NCI-H345 (cell line): Measurements from ENCODE around the gene LSM7.

Source experiments
- DNase-seq: peaks from one replicate; lab custom pipeline; 2025; lab: John Stamatoyannopoulos, UW

Gene LSM7

DNA sequence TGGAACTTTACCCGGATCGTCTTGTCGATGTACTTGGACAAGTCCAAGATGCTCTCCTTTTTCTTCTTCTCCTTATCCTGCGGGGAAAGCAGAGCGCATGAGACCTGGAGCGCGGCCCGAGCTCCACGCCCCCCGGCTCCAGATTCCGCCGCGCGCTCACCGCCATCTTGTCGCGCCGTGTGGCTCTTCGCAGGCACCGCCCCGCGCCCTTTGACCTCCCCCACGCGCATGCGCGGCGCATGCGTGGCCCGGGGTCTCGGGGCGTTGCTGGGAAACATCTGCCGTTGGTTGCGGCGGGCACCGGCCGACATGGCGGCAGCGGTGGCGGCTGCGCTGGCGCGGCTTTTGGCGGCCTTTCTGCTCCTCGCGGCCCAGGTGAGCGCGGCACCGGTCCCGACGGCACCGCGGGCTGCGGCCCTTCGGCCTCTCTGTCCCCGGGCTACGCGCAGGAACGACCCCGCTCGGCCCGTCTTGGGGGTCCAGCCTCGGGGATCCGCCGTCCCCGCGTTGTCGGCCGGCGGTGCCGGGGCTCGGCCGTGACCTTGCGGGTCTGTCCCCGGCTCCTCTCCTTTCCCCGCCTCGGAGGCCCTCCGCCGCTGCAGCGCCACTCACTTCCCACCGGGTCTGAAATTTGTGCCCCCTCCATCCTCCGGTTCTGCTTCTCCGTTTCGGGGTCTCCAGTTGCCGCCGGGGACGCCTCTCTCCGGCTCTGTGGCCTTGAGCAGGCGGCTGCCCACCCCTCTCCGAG is at the start of gene LSM7, which contains the start of gene SPPL2B:
Gene LSM7, minus strand, starts transcription at position 186 of the 748 bp plus-strand sequence. Its CDS starts 20 bp downstream, at position 166.
Gene SPPL2B, plus strand, starts transcription at position 284 of the 748 bp plus-strand sequence. Its CDS starts 26 bp downstream, at position 310.
- DNase-seq: peak; percentile 91

DNA sequence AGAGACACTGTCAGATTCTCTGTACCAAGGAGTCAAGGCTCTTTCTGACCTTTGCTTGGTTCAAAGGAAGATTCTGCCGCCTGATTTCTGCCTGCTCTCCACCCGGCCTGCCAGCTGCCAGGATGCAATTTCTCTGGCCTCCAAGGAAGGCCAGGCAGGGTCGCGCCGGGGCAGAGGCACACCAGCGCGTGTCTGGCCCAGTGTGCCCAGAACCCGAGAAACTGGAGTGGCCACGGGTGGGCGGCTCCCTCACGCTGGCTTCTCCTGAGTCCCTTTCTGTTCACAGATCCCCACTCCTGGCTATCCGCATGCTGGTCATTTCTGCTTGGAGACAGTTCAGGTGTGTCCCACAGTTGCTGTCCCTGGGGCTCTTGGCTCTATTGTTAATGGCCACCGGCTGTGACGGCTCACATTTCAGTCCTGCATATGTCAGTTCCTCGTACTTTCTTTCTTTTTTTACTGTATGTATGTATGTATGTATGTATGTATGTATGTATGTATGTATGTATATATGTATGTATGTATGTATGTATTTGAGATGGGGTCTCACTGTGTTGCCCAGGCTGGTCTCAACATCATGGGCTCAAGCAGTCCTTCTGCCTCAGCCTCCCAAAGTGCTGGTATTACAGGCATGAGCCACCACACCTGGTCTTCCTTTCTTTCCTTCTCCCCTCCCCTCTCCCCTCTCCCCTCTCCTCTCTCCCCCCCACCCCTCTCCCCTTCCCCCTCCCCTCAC is 48.6 kb upstream of the LSM7 start:
- DNase-seq: no peak

DNA sequence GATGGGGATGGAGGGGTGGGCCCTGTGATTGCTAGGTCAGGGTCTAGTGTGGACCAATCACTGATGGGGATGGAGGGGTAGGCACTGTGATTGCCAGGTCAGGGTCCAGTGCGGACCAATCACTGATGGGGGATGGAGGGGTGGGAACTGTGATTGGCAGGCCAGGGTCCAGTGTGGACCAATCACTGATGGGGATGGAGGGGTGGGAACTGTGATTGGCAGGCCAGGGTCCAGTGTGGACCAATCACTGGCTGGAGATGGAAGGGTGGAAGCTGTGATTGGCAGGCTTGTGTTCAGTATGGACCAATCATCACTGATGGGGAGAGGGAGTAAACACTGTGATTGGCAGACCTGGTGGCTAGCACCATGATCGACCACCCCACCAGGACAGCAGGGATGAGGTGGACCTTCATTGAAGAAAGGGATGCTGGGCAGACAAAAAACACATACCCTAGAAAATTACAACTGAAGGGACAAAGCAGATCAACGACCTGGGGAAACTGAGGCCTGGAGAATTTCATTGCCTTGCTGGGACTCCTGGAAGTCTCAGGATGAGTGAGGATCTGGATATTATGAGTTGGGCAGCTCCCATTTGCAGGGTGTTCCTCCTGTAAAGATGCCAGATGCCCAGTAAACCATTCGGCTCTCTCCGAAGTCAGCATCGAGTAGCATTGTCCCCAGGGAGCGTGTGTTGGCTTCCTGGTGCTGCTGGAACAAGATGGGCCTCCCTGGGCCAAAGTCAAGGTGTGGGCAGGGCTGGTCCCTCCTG is 47.2 kb upstream of the LSM7 start:
- DNase-seq: no peak

- no peak for DNase-seq
Observed at GRCh38 chr19:2374808-2375207, 46.4 kb upstream of the LSM7 start.

- DNase-seq: no peak
Observed at GRCh38 chr19:2372076-2372612, 43.8 kb upstream of the LSM7 start.

GRCh38 chr19:2371656-2372055 is 43.3 kb upstream of the LSM7 start:
- DNase-seq: no peak

DNA sequence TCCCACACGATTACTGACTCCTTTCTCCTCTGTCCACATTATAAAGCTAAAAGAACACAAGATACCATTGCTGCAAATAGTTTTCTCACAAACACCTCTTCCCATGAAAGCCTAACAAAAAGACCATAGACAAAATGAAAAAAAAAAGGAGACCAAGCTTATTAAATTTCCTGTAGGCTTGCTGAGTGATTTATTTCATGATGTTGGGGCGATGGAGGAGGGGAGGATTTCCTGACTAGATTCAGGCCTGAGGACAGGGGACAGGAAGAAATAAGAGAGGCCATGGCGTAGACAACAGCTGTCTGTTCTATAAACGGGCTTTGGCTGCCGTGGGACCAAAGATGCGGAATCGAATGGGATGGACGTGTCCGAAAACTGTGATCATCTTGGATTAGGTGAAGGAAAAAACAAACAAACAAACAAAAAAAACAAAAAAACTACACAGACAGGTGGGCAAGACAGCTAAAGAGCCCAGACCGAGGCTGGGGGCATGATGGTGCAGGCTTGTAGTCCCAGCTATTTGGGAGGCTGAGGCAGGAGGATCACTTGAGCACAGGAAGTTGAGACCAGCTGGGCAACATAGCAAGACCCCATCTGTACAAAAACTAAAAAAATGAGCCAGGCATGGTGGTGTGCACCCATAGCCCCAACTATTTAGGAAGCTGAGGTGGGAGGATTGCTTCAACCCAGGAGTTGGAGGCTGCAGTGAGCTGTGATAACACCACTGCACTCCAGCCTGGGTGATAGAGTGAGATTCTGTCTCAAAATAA is 37.0 kb upstream of the LSM7 start:
- no peak for DNase-seq

DNA sequence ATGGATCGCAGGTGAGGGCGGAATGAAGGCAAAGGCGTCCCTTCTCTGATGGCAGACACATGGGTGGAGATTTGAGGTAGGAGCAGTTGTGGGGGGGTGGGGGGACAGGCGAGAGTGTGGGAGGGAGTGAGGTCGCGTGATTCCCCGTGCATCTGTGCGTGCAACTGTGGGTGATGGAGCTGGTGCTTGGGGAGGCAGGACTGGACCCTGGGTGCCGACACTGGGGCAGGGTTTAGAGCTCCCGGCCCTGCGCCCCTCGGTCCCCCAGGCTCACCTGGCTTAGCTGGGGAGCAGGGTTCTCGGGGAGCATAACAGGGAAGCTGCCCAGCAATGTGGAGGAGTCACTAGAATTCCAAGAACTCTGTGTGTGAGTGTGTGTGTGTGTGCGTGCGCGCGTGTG is 35.0 kb upstream of the LSM7 start:
- no peak for DNase-seq

GRCh38 chr19:2362970-2363300 is 34.5 kb upstream of the LSM7 start:
- DNase-seq: no peak

DNA sequence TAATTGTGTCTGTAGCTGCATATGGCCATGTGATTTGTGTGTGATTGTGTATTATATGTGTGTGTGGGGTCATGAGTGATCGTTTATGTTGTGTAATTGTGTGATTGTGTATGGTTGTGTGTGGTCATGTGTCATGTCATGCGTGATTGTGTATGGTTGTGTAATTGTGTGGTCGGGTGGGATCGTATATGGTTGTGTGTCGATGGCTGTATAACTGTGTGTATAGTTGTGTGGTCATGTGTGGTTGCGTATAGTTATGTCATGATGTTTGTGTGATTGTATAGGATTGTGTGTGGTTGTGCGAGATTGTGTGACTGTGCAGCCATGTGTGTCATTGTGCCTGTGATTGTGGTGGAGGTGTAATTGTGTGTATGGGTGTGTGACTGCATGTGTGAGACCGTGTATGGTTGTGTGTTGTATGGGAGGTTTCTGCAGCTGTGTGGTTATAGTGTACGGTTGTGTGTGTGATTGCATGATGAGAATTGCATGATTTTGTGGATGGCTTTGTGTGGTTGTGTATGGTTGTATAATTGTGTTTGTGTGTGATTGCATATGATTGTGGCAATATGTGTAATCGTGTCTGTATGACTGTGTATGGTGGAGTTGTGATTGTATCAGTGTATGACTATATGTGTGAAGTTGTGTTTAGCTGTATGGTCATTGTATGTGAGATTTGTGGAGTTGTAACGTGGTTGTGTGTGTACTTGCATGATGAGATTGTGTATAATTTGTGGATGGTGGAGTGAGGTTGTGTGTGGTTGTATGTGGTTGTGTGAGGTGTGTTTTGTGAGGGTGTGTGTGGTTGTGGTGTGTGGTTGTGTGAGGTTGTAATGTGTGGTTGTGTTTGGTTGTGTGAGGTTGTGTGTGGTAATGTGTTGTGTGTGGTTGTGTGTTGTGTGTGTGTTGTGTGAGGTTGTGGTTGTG is 33.9 kb upstream of the LSM7 start:
- DNase-seq: no peak

GRCh38 chr19:2361246-2362045 is 33.1 kb upstream of the LSM7 start:
- DNase-seq: peak; percentile 53

- DNase-seq: no peak
Observed at GRCh38 chr19:2360833-2361232, 32.4 kb upstream of the LSM7 start.

- DNase-seq: no peak
Observed at GRCh38 chr19:2359992-2360685, 31.8 kb upstream of the LSM7 start, which contains the start of gene TMPRSS9. TMPRSS9 (plus strand) TSS chr19:2360265; CDS start chr19:2389786, 29,521 bp downstream.

GRCh38 chr19:2358548-2359173 is 30.3 kb upstream of the LSM7 start:
- DNase-seq: no peak

GRCh38 chr19:2357279-2358206 is 29.2 kb upstream of the LSM7 start:
- DNase-seq: no peak

- no peak for DNase-seq
Observed at GRCh38 chr19:2356036-2356646, 27.8 kb upstream of the LSM7 start.
